ENCODE measurements around the gene RBMS3.

DNA sequence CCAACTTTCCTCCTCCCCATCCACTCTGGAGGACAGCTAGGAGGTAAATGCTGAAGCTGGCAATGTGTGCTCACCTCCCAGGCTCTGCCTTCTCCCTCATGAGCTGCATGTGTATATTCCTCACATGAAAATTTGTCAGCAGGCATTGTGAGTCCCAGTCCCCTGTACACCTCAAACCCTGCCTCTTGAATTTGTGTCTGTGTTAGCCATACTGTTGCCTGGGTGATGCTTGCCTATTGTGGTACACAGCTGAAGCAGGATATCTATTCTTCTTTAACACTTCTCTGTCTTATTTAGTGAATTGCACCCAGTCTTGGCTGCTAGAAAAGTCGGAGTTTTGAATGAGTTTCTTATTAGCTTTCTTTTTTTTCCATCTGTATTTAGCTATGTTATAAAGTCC is 739.5 kb downstream of the RBMS3 start:
- no peak for TF ChIP-seq EZH2phosphoT487 (IDR thresholded peaks at IDR 0.05; ENCODE audit: unreplicated experiment)
- TF ChIP-seq, protein P1, sequence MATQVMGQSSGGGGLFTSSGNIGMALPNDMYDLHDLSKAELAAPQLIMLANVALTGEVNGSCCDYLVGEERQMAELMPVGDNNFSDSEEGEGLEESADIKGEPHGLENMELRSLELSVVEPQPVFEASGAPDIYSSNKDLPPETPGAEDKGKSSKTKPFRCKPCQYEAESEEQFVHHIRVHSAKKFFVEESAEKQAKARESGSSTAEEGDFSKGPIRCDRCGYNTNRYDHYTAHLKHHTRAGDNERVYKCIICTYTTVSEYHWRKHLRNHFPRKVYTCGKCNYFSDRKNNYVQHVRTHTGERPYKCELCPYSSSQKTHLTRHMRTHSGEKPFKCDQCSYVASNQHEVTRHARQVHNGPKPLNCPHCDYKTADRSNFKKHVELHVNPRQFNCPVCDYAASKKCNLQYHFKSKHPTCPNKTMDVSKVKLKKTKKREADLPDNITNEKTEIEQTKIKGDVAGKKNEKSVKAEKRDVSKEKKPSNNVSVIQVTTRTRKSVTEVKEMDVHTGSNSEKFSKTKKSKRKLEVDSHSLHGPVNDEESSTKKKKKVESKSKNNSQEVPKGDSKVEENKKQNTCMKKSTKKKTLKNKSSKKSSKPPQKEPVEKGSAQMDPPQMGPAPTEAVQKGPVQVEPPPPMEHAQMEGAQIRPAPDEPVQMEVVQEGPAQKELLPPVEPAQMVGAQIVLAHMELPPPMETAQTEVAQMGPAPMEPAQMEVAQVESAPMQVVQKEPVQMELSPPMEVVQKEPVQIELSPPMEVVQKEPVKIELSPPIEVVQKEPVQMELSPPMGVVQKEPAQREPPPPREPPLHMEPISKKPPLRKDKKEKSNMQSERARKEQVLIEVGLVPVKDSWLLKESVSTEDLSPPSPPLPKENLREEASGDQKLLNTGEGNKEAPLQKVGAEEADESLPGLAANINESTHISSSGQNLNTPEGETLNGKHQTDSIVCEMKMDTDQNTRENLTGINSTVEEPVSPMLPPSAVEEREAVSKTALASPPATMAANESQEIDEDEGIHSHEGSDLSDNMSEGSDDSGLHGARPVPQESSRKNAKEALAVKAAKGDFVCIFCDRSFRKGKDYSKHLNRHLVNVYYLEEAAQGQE (IDR thresholded peaks at IDR 0.05; ENCODE audit: unreplicated experiment) = no peak
- TF ChIP-seq CTCF (conservative IDR thresholded peaks at IDR 0.05; ENCODE audit: low read depth in 2 of 2) = no peak
- no peak for TF ChIP-seq STAT1 (IDR thresholded peaks at IDR 0.05; ENCODE audit: unreplicated experiment)
- TF ChIP-seq EZH2 (IDR thresholded peaks at IDR 0.05; ENCODE audit: low read depth, unreplicated experiment) = no peak
- TF ChIP-seq JUNB (IDR thresholded peaks at IDR 0.05; ENCODE audit: unreplicated experiment) = no peak
- no peak for TF ChIP-seq POLR2AphosphoS5 (IDR thresholded peaks at IDR 0.05; ENCODE audit: low read depth)
- no peak for TF ChIP-seq ZNF114 (CRISPR knock-in tag; IDR thresholded peaks at IDR 0.05)
- TF ChIP-seq, protein P2, sequence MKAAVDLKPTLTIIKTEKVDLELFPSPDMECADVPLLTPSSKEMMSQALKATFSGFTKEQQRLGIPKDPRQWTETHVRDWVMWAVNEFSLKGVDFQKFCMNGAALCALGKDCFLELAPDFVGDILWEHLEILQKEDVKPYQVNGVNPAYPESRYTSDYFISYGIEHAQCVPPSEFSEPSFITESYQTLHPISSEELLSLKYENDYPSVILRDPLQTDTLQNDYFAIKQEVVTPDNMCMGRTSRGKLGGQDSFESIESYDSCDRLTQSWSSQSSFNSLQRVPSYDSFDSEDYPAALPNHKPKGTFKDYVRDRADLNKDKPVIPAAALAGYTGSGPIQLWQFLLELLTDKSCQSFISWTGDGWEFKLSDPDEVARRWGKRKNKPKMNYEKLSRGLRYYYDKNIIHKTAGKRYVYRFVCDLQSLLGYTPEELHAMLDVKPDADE (IDR thresholded peaks at IDR 0.05) = no peak
- no peak for TF ChIP-seq CREB1 (CRISPR knock-in tag; IDR thresholded peaks at IDR 0.05; ENCODE audit: low read depth)
